ENCODE data around the gene DOK7.

The DOK7 gene

GRCh38 chr4:3420606-3420955 lies 42.5 kb upstream of the DOK7 start:
- no peak overlapping the region for H3K27ac ChIP-seq (ENCODE audit: insufficient read depth, low read length, poor library complexity, severe bottlenecking)
- no peak for DNase-seq
- no peak overlapping the region for H3K4me3 ChIP-seq (ENCODE audit: insufficient read depth, low read depth, low read length, poor library complexity, severe bottlenecking)
- H3K36me3 ChIP-seq (ENCODE audit: control insufficient read depth, insufficient read depth, low read length), result no peaks in the 10 kb centered on the region
- no peaks in the 10 kb centered on the region for H3K4me1 ChIP-seq (ENCODE audit: control insufficient read depth, insufficient read depth, low read length, poor library complexity, severe bottlenecking)
- no peaks in the 10 kb centered on the region for H3K9me3 ChIP-seq (ENCODE audit: control insufficient read depth, low read length)
- no peaks in the 10 kb centered on the region for H3K27me3 ChIP-seq (replicated peaks; ENCODE audit: control insufficient read depth, insufficient read depth, low read length, poor library complexity, severe bottlenecking)

DNA sequence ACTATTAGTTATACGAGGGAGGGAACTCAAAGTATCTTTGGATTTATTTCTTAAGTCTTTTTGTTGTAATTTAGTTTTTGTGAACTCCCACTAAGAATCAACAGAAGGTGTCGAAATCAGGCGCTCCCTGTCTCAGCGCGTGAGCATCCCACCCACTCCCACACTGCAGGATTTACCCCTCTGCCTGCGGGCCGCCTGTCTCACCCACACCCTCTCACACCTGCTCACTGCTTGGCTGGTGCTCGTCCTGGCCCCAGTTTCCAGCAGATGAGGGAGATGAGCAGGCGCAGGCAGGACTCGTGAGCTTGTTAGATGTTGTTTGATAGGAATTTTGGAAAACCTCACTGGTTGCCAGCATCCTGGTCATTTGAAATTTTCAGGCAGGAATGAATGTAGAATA lies 42.1 kb upstream of the DOK7 start:
- Histone ChIP-seq H3K27ac (ENCODE audit: insufficient read depth, low read length, poor library complexity, severe bottlenecking) (no peak overlapping the region), H3K9me3 (ENCODE audit: control insufficient read depth, low read length) (no peaks in the 10 kb centered on the region), H3K4me1 (ENCODE audit: control insufficient read depth, insufficient read depth, low read length, poor library complexity, severe bottlenecking) (no peaks in the 10 kb centered on the region), H3K36me3 (ENCODE audit: control insufficient read depth, insufficient read depth, low read length) (no peaks in the 10 kb centered on the region), H3K4me3 (ENCODE audit: insufficient read depth, low read depth, low read length, poor library complexity, severe bottlenecking) (no peak overlapping the region), H3K27me3 (replicated peaks; ENCODE audit: control insufficient read depth, insufficient read depth, low read length, poor library complexity, severe bottlenecking) (no peaks in the 10 kb centered on the region)
- no peak for DNase-seq

GRCh38 chr4:3421470-3421869 lies 41.6 kb upstream of the DOK7 start:
- Histone ChIP-seq H3K4me3 (ENCODE audit: insufficient read depth, low read depth, low read length, poor library complexity, severe bottlenecking) (no peak overlapping the region), H3K36me3 (ENCODE audit: control insufficient read depth, insufficient read depth, low read length) (no peaks in the 10 kb centered on the region), H3K4me1 (ENCODE audit: control insufficient read depth, insufficient read depth, low read length, poor library complexity, severe bottlenecking) (no peaks in the 10 kb centered on the region)

GRCh38 chr4:3422241-3422801 lies 40.8 kb upstream of the DOK7 start:
- DNase-seq, result no peak
- no peaks in the 10 kb centered on the region for H3K36me3 ChIP-seq (ENCODE audit: control insufficient read depth, insufficient read depth, low read length)

More at GRCh38 chr4:3421470-3421869, 41.6 kb upstream of the DOK7 start:
- Histone ChIP-seq H3K27me3 (replicated peaks; ENCODE audit: control insufficient read depth, insufficient read depth, low read length, poor library complexity, severe bottlenecking) (no peaks in the 10 kb centered on the region), H3K9me3 (ENCODE audit: control insufficient read depth, low read length) (no peaks in the 10 kb centered on the region), H3K27ac (ENCODE audit: insufficient read depth, low read length, poor library complexity, severe bottlenecking) (no peak overlapping the region)
- DNase-seq, result no peak

GRCh38 chr4:3422808-3423297 lies 40.3 kb upstream of the DOK7 start:
- Histone ChIP-seq H3K4me3 (ENCODE audit: insufficient read depth, low read depth, low read length, poor library complexity, severe bottlenecking) (no peak overlapping the region), H3K9me3 (ENCODE audit: control insufficient read depth, low read length) (no peaks in the 10 kb centered on the region), H3K36me3 (ENCODE audit: control insufficient read depth, insufficient read depth, low read length) (no peaks in the 10 kb centered on the region), H3K27me3 (replicated peaks; ENCODE audit: control insufficient read depth, insufficient read depth, low read length, poor library complexity, severe bottlenecking) (no peaks in the 10 kb centered on the region), H3K4me1 (ENCODE audit: control insufficient read depth, insufficient read depth, low read length, poor library complexity, severe bottlenecking) (no peaks in the 10 kb centered on the region), H3K27ac (ENCODE audit: insufficient read depth, low read length, poor library complexity, severe bottlenecking) (no peak overlapping the region)
- DNase-seq, result no peak

More at GRCh38 chr4:3422241-3422801, 40.8 kb upstream of the DOK7 start:
- Histone ChIP-seq H3K27ac (ENCODE audit: insufficient read depth, low read length, poor library complexity, severe bottlenecking) (no peak overlapping the region), H3K4me1 (ENCODE audit: control insufficient read depth, insufficient read depth, low read length, poor library complexity, severe bottlenecking) (no peaks in the 10 kb centered on the region), H3K4me3 (ENCODE audit: insufficient read depth, low read depth, low read length, poor library complexity, severe bottlenecking) (no peak overlapping the region), H3K27me3 (replicated peaks; ENCODE audit: control insufficient read depth, insufficient read depth, low read length, poor library complexity, severe bottlenecking) (no peaks in the 10 kb centered on the region), H3K9me3 (ENCODE audit: control insufficient read depth, low read length) (no peaks in the 10 kb centered on the region)

DNA sequence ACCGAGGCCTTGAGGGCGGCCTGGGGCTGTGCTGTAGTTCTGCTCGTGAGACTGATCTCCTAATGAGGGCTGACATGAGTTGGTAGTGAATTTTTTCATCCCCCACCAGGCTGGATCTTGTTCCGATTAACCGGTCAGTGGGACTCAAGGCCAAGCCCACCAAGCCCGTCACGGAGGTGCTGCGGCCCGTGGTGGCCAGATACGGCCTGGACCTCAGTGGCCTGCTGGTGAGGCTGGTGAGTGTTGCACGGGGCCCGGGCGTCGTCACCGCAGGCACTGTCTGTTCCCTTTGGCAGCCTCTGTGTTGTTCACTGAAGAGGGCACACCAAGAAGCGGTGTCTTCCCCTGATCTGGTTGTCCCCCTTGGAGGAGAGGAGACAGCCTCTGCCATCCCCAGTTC lies 39.7 kb upstream of the DOK7 start:
- Histone ChIP-seq H3K4me3 (ENCODE audit: insufficient read depth, low read depth, low read length, poor library complexity, severe bottlenecking) (no peak overlapping the region), H3K27ac (ENCODE audit: insufficient read depth, low read length, poor library complexity, severe bottlenecking) (no peak overlapping the region), H3K9me3 (ENCODE audit: control insufficient read depth, low read length) (no peaks in the 10 kb centered on the region), H3K36me3 (ENCODE audit: control insufficient read depth, insufficient read depth, low read length) (no peaks in the 10 kb centered on the region), H3K4me1 (ENCODE audit: control insufficient read depth, insufficient read depth, low read length, poor library complexity, severe bottlenecking) (no peaks in the 10 kb centered on the region), H3K27me3 (replicated peaks; ENCODE audit: control insufficient read depth, insufficient read depth, low read length, poor library complexity, severe bottlenecking) (no peaks in the 10 kb centered on the region)
- DNase-seq, result no peak

- no peak overlapping the region for H3K4me3 ChIP-seq (ENCODE audit: insufficient read depth, low read depth, low read length, poor library complexity, severe bottlenecking)
- H3K36me3 ChIP-seq (ENCODE audit: control insufficient read depth, insufficient read depth, low read length), result no peaks in the 10 kb centered on the region
- H3K9me3 ChIP-seq (ENCODE audit: control insufficient read depth, low read length), result no peaks in the 10 kb centered on the region
- DNase-seq, result no peak
- H3K27ac ChIP-seq (ENCODE audit: insufficient read depth, low read length, poor library complexity, severe bottlenecking), result no peak overlapping the region
- no peaks in the 10 kb centered on the region for H3K27me3 ChIP-seq (replicated peaks; ENCODE audit: control insufficient read depth, insufficient read depth, low read length, poor library complexity, severe bottlenecking)
- no peaks in the 10 kb centered on the region for H3K4me1 ChIP-seq (ENCODE audit: control insufficient read depth, insufficient read depth, low read length, poor library complexity, severe bottlenecking)
Measured at GRCh38 chr4:3423952-3424351, 39.2 kb upstream of the DOK7 start.

DNA sequence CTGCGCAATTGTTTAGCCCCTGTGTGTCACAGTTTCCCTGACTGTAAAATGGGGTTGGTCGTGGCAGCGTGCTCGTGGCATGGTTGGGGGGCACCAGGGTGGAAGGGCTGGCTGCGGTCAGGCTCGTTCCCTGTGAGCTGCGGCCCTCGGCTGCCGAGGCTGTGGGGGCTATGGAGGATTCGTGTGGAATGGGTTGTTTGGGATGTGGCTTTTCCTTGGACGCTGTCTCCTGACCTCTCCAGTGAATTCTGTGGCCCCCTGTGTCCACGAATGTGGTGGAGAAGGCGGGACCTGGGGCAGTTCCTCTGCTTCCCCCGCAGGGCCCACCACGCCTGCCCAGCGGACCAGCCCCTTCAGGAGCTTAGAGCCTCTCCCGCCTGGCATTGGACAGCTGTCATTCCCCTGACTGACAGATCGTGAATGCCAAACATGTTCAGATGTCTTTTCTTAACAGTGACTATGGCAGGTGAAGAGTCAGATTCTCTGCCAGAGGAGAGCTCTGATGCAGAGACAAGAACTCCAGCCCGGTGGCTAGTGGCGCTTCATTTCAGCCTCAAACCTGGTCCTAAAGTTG lies 38.5 kb upstream of the DOK7 start:
- Histone ChIP-seq H3K4me1 (ENCODE audit: control insufficient read depth, insufficient read depth, low read length, poor library complexity, severe bottlenecking) (no peaks in the 10 kb centered on the region), H3K27ac (ENCODE audit: insufficient read depth, low read length, poor library complexity, severe bottlenecking) (no peak overlapping the region), H3K36me3 (ENCODE audit: control insufficient read depth, insufficient read depth, low read length) (no peaks in the 10 kb centered on the region), H3K4me3 (ENCODE audit: insufficient read depth, low read depth, low read length, poor library complexity, severe bottlenecking) (no peak overlapping the region), H3K27me3 (replicated peaks; ENCODE audit: control insufficient read depth, insufficient read depth, low read length, poor library complexity, severe bottlenecking) (no peaks in the 10 kb centered on the region), H3K9me3 (ENCODE audit: control insufficient read depth, low read length) (no peaks in the 10 kb centered on the region)
- no peak for DNase-seq

GRCh38 chr4:3426465-3427133 lies 36.5 kb upstream of the DOK7 start:
- Histone ChIP-seq H3K27ac (ENCODE audit: insufficient read depth, low read length, poor library complexity, severe bottlenecking) (no peak overlapping the region), H3K9me3 (ENCODE audit: control insufficient read depth, low read length) (no peaks in the 10 kb centered on the region), H3K4me1 (ENCODE audit: control insufficient read depth, insufficient read depth, low read length, poor library complexity, severe bottlenecking) (no peaks in the 10 kb centered on the region), H3K36me3 (ENCODE audit: control insufficient read depth, insufficient read depth, low read length) (no peaks in the 10 kb centered on the region), H3K27me3 (replicated peaks; ENCODE audit: control insufficient read depth, insufficient read depth, low read length, poor library complexity, severe bottlenecking) (no peaks in the 10 kb centered on the region), H3K4me3 (ENCODE audit: insufficient read depth, low read depth, low read length, poor library complexity, severe bottlenecking) (no peak overlapping the region)
- no peak for DNase-seq

GRCh38 chr4:3427134-3427476 lies 36.0 kb upstream of the DOK7 start:
- no peaks in the 10 kb centered on the region for H3K4me1 ChIP-seq (ENCODE audit: control insufficient read depth, insufficient read depth, low read length, poor library complexity, severe bottlenecking)
- H3K27ac ChIP-seq (ENCODE audit: insufficient read depth, low read length, poor library complexity, severe bottlenecking), result no peak overlapping the region
- no peak overlapping the region for H3K4me3 ChIP-seq (ENCODE audit: insufficient read depth, low read depth, low read length, poor library complexity, severe bottlenecking)
- no peaks in the 10 kb centered on the region for H3K36me3 ChIP-seq (ENCODE audit: control insufficient read depth, insufficient read depth, low read length)
- DNase-seq, result no peak
- H3K27me3 ChIP-seq (replicated peaks; ENCODE audit: control insufficient read depth, insufficient read depth, low read length, poor library complexity, severe bottlenecking), result no peaks in the 10 kb centered on the region
- H3K9me3 ChIP-seq (ENCODE audit: control insufficient read depth, low read length), result no peaks in the 10 kb centered on the region
